ENCODE results near the gene NEK8.

- no peak for TF ChIP-seq CTCF (conservative IDR thresholded peaks at IDR 0.05 in 1 of 2, IDR thresholded peaks at IDR 0.05 in 1 of 2; ENCODE audit: extremely low read depth in 1 of 2, insufficient read depth in 1 of 2, low read depth in 1 of 2, low read length in 2 of 2)
- no peak for TF ChIP-seq EZH2 (IDR thresholded peaks at IDR 0.05; ENCODE audit: borderline replicate concordance, low read length)
These were observed 40.1 kb upstream of the NEK8 start for GRCh38 chr17:28688481-28688880.

Measured in mammary epithelial cell (primary cell).